NCI-H1436 treated with DMSO at 0.1 percent for 48 hours (cell line): Measurements from ENCODE around the gene RAI2.

ENCODE experiments used
- DNase-seq: peaks from one replicate; lab custom pipeline; 2025; lab: John Stamatoyannopoulos, UW

Gene RAI2

GRCh38 chrX:17829566-17829965 lies 31.5 kb downstream of the RAI2 start:
- DNase-seq, result no peak

GRCh38 chrX:17828171-17828570 lies 32.9 kb downstream of the RAI2 start:
- DNase-seq, result no peak

GRCh38 chrX:17826609-17827496 lies 34.2 kb downstream of the RAI2 start:
- DNase-seq, result no peak

GRCh38 chrX:17824980-17825379 lies 36.1 kb downstream of the RAI2 start:
- no peak for DNase-seq

GRCh38 chrX:17822351-17822750 lies 38.7 kb downstream of the RAI2 start:
- DNase-seq, result no peak

- no peak for DNase-seq
These were observed 41.0 kb downstream of the RAI2 start for GRCh38 chrX:17820100-17820499.

GRCh38 chrX:17818726-17819125 lies 42.4 kb downstream of the RAI2 start:
- no peak for DNase-seq

- no peak for DNase-seq
These were observed 43.8 kb downstream of the RAI2 start for GRCh38 chrX:17817251-17817650.

- no peak for DNase-seq
These were observed 46.5 kb downstream of the RAI2 start for GRCh38 chrX:17814557-17814956.

- DNase-seq, result no peak
These were observed 47.0 kb downstream of the RAI2 start for GRCh38 chrX:17814059-17814458.

GRCh38 chrX:17813277-17813676 lies 47.8 kb downstream of the RAI2 start:
- no peak for DNase-seq

- DNase-seq, result no peak
These were observed 48.3 kb downstream of the RAI2 start for GRCh38 chrX:17812763-17813162.

GRCh38 chrX:17809984-17810383 lies 51.1 kb downstream of the RAI2 start:
- DNase-seq, result no peak

GRCh38 chrX:17809273-17809672 lies 51.8 kb downstream of the RAI2 start:
- DNase-seq, result no peak

GRCh38 chrX:17805120-17805519 lies 56.0 kb downstream of the RAI2 start:
- no peak for DNase-seq

GRCh38 chrX:17803449-17803848 lies 57.6 kb downstream of the RAI2 start:
- DNase-seq, result no peak

- DNase-seq, result no peak
These were observed 58.3 kb downstream of the RAI2 start for GRCh38 chrX:17802756-17803155.

GRCh38 chrX:17801431-17801830 lies 59.7 kb downstream of the RAI2 start:
- DNase-seq, result no peak

GRCh38 chrX:17798921-17799320 lies 62.2 kb downstream of the RAI2 start:
- DNase-seq, result no peak

GRCh38 chrX:17792826-17793225 lies 68.3 kb downstream of the RAI2 start:
- DNase-seq, result no peak

GRCh38 chrX:17788956-17789562 lies 72.0 kb downstream of the RAI2 start:
- no peak for DNase-seq

GRCh38 chrX:17788439-17788838 lies 72.7 kb downstream of the RAI2 start:
- DNase-seq, result no peak

- DNase-seq, result no peak
These were observed 73.5 kb downstream of the RAI2 start for GRCh38 chrX:17787557-17787956.
